Measurements from ENCODE around the gene IGFBPL1.
"Not testable (repeated sequence)": the region's sequence is repeated elsewhere in the genome, so short reads cannot be mapped to it uniquely, and the experiment has no call there.

Gene IGFBPL1

DNA sequence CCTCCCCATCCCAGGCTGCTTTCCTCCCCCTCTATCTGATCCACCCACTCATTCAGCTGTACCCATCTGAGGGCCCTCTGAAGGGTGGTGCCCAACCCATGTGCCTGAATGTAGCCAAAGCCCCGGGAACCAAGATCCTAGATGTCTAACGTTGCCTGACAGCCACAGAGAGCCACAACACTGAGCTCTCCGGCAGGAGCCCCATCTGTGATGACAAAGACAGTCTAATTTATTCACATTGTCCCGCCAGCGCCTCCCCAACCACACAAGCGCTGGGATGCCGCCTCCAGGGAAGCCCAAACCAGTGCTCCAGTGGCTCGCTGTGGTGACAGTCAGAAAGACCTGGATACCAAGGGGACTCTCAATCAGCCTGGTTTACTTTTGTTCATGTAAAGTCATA lies 8.4 kb downstream of the IGFBPL1 start:
- Histone ChIP-seq H3K27me3 (ENCODE audit: control insufficient read depth, insufficient read depth, low read length) (no peaks in the 10 kb centered on the region), H3K4me1 (ENCODE audit: control insufficient read depth, insufficient read depth, low read length) (peaks cover 9% of the 10 kb centered on the region), H3K4me3 (ENCODE audit: low read depth, low read length) (no peak overlapping the region), H3K36me3 (ENCODE audit: control insufficient read depth, insufficient read depth, low read length) (peaks cover 2% of the 10 kb centered on the region; the same call in 1 of the 2 replicates), H3K9me3 (ENCODE audit: control insufficient read depth, insufficient read depth, low read depth, low read length) (no peaks in the 10 kb centered on the region), H3K27ac (ENCODE audit: low read depth, low read length) (no peak overlapping the region), H3K9ac (ENCODE audit: low read length) (no peak overlapping the region)

DNA sequence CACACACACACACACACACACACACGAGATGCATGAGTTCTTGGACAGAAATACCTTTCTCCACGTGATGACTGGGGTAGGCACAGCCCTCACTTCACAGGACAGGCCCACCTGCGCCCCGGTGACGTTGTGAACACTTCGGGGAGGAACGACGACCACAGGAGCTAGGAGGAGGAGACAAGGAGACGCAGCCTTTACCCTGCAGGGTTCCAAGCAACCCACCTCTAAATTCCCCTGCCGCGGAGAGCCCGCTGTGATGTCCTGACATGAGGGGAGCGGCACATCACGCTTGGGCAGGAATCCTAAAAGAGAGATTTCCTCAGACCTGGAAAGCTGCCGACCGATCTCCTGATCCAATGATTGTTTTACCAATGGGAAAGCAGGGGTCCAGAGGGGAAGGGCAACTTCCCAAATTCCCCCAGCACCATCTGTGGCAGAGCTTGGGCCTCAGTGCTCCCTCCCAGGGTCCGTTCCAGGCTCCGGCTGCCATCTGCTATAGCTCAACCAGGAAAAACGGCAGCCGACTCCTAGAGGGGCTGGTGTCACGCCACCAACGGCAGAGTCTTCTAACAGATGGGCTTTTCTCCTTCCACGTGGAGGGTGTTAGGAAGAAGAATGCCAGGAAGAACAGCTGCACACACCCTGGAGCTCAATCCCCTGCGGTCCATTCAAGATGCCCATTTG lies 10.1 kb downstream of the IGFBPL1 start:
- no peak overlapping the region for H3K27ac ChIP-seq (ENCODE audit: low read depth, low read length)
- H3K9me3 ChIP-seq (ENCODE audit: control insufficient read depth, insufficient read depth, low read depth, low read length), result no peaks in the 10 kb centered on the region
- H3K9ac ChIP-seq (ENCODE audit: low read length), result no peak overlapping the region
- peaks cover 5% of the 10 kb centered on the region; the same call in 1 of the 2 replicates for H3K36me3 ChIP-seq (ENCODE audit: control insufficient read depth, insufficient read depth, low read length)
- H3K4me3 ChIP-seq (ENCODE audit: low read depth, low read length), result no peak overlapping the region
- H3K4me1 ChIP-seq (ENCODE audit: control insufficient read depth, insufficient read depth, low read length), result peaks cover 6% of the 10 kb centered on the region
- no peaks in the 10 kb centered on the region for H3K27me3 ChIP-seq (ENCODE audit: control insufficient read depth, insufficient read depth, low read length)

DNA sequence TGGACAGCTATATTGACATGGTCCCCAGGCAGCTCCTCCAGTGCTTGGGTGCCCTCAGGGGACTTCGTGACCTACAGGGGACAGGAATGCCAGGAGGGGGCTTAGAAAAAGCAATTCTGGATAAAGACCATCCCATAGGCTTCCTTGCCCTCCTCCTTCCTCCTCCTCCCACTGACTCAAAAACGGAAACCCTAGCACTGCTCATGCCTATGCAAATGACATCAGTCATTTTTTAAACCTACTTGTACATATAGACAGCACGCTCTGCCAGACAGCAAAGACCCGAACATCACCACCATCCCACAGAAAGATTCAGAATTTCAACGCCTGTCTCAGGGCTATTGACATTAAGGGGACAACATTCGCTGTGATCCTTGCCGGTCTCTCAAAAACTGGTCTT lies 11.0 kb downstream of the IGFBPL1 start:
- H3K9me3 ChIP-seq (ENCODE audit: control insufficient read depth, insufficient read depth, low read depth, low read length), result no peaks in the 10 kb centered on the region

DNA sequence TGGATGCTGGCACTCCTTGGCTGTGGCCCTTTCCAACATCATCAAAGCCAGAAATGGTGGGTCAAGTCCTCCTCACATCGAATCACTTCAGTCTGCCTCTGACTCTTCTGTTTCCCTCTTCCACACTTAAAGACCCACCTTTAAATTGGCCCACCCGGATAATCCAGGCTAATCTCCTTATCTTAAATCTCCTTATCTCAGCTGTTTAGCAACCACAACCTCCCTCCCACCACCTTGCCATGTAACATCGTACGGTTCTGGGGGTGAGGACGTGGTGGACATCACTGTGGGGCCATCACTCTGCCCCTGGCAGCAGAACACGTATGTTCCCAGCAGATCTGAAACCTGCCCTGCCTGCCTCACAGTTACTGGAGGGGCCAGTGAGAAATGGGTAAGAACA lies 11.5 kb downstream of the IGFBPL1 start:
- Histone ChIP-seq H3K9ac (ENCODE audit: low read length) (no peak overlapping the region), H3K27ac (ENCODE audit: low read depth, low read length) (no peak overlapping the region), H3K4me1 (ENCODE audit: control insufficient read depth, insufficient read depth, low read length) (no peaks in the 10 kb centered on the region; the same call in 1 of the 2 replicates), H3K4me3 (ENCODE audit: low read depth, low read length) (no peak overlapping the region), H3K27me3 (ENCODE audit: control insufficient read depth, insufficient read depth, low read length) (no peaks in the 10 kb centered on the region), H3K9me3 (ENCODE audit: control insufficient read depth, insufficient read depth, low read depth, low read length) (no peaks in the 10 kb centered on the region), H3K36me3 (ENCODE audit: control insufficient read depth, insufficient read depth, low read length) (peaks cover 5% of the 10 kb centered on the region; the same call in 1 of the 2 replicates)

More for the DNA sequence above, 11.0 kb downstream of the IGFBPL1 start:
- Histone ChIP-seq H3K4me1 (ENCODE audit: control insufficient read depth, insufficient read depth, low read length) (no peaks in the 10 kb centered on the region; the same call in 1 of the 2 replicates), H3K36me3 (ENCODE audit: control insufficient read depth, insufficient read depth, low read length) (peaks cover 5% of the 10 kb centered on the region; the same call in 1 of the 2 replicates), H3K9ac (ENCODE audit: low read length) (no peak overlapping the region), H3K27ac (ENCODE audit: low read depth, low read length) (no peak overlapping the region), H3K4me3 (ENCODE audit: low read depth, low read length) (no peak overlapping the region), H3K27me3 (ENCODE audit: control insufficient read depth, insufficient read depth, low read length) (no peaks in the 10 kb centered on the region)

DNA sequence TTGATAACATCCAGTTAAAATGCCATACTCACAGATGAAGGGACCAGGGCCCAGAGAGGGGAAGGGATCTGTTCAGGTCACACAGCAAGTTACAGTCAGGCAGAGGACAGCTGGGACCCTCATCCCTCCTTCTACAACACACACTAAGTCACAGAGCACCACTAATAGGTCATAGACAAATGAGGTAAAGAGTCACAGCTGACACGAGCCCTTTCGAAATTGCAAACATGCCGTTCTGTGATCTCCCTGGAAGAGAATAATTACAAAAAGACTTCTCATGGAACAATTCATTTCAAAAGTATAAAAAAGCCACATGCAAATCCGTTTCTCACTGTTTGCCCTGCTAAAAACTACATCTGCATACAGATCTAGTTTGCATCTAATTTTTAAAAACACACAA lies 15.5 kb downstream of the IGFBPL1 start:
- Histone ChIP-seq H3K9me3 (ENCODE audit: control insufficient read depth, insufficient read depth, low read depth, low read length) (no peaks in the 10 kb centered on the region), H3K27ac (ENCODE audit: low read depth, low read length) (no peak overlapping the region), H3K9ac (ENCODE audit: low read length) (no peak overlapping the region), H3K36me3 (ENCODE audit: control insufficient read depth, insufficient read depth, low read length) (peaks cover 5% of the 10 kb centered on the region; the same call in 1 of the 2 replicates), H3K4me3 (ENCODE audit: low read depth, low read length) (no peak overlapping the region), H3K4me1 (ENCODE audit: control insufficient read depth, insufficient read depth, low read length) (no peaks in the 10 kb centered on the region), H3K27me3 (ENCODE audit: control insufficient read depth, insufficient read depth, low read length) (no peaks in the 10 kb centered on the region; the same call in 1 of the 2 replicates)

DNA sequence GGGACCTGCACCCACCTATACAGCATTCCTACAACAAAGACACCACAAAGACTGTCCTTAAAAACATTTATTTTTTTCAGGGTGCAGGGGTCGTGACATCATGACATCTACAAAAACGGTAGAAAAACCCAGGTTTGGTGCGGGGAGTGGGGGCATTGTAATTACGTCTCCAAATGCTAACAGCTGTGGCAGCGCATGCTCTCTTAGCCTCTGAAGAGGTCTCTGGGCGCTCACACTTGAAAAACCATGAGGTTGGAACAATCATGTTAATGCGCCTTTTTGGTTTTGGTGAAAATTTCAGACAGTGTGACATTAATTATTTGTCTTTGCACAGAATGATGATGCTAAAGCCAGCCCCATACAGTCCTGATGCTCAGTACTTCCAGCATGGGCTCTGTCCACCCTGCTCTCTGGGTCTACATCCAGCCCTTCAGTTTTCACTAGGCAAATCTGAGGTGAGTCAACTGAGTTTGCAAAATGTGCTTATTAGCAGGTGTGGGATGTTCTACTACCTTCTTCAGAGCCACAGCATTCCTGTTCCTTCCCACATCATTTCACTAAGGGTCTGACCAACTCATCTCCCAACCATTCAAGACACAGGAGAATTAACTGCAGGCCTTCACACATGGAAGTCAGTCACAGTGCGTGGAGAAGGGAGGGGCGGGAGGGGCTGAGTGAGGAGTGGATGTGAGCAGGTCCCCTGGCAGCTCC lies 17.6 kb downstream of the IGFBPL1 start:
- Histone ChIP-seq H3K4me1 (ENCODE audit: control insufficient read depth, insufficient read depth, low read length) (no peaks in the 10 kb centered on the region), H3K36me3 (ENCODE audit: control insufficient read depth, insufficient read depth, low read length) (peaks cover 5% of the 10 kb centered on the region; the same call in 1 of the 2 replicates), H3K4me3 (ENCODE audit: low read depth, low read length) (no peak overlapping the region), H3K9ac (ENCODE audit: low read length) (no peak overlapping the region), H3K27ac (ENCODE audit: low read depth, low read length) (no peak overlapping the region), H3K27me3 (ENCODE audit: control insufficient read depth, insufficient read depth, low read length) (no peaks in the 10 kb centered on the region; the same call in 1 of the 2 replicates), H3K9me3 (ENCODE audit: control insufficient read depth, insufficient read depth, low read depth, low read length) (no peaks in the 10 kb centered on the region)

DNA sequence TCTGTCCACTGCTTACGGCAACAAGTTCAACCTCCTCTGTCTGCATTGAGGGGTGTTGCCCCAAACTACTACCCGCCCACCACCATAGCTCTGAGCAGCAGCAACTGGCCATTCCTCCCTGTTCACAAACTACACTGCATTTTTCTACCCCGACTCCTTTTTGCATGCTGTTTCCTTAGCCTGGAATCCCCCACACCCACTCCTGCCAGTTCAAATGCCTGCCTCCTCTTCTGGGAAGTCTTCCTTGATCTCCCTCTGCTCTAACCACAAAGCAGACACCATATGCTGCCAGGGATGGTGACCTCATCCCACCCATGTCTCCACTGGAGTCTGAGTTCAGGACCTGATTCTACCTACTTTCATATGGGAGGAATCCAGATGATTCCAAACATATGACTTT lies 18.5 kb downstream of the IGFBPL1 start:
- Histone ChIP-seq H3K4me3 (ENCODE audit: low read depth, low read length) (no peak overlapping the region), H3K27me3 (ENCODE audit: control insufficient read depth, insufficient read depth, low read length) (no peaks in the 10 kb centered on the region; the same call in 1 of the 2 replicates), H3K4me1 (ENCODE audit: control insufficient read depth, insufficient read depth, low read length) (no peaks in the 10 kb centered on the region), H3K36me3 (ENCODE audit: control insufficient read depth, insufficient read depth, low read length) (peaks cover 2% of the 10 kb centered on the region; the same call in 1 of the 2 replicates), H3K9me3 (ENCODE audit: control insufficient read depth, insufficient read depth, low read depth, low read length) (no peaks in the 10 kb centered on the region), H3K27ac (ENCODE audit: low read depth, low read length) (no peak overlapping the region), H3K9ac (ENCODE audit: low read length) (no peak overlapping the region)

DNA sequence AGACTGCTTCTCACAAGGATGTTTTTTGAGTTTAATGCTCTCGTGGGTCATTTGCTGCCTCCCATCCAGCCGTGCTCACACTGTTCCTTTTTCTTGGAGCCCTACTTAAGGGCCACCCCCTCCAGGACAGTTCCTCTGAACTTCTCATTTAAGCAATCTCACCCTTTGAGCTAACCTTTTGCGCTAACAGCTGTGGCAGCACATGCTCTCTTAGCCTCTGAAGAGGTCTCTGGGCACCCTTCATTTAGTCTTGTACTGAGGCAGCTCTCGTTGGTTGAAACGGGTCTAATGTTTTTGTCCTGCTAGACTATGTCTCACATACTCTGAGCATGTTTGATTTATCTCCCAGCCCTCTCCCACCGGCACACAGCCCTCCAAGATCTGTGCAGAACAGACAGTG lies 19.9 kb downstream of the IGFBPL1 start:
- Histone ChIP-seq H3K27me3 (ENCODE audit: control insufficient read depth, insufficient read depth, low read length) (no peaks in the 10 kb centered on the region; the same call in 1 of the 2 replicates), H3K4me3 (ENCODE audit: low read depth, low read length) (no peak overlapping the region), H3K9me3 (ENCODE audit: control insufficient read depth, insufficient read depth, low read depth, low read length) (no peaks in the 10 kb centered on the region), H3K36me3 (ENCODE audit: control insufficient read depth, insufficient read depth, low read length) (no peaks in the 10 kb centered on the region), H3K9ac (ENCODE audit: low read length) (no peak overlapping the region), H3K27ac (ENCODE audit: low read depth, low read length) (no peak overlapping the region), H3K4me1 (ENCODE audit: control insufficient read depth, insufficient read depth, low read length) (no peaks in the 10 kb centered on the region)

DNA sequence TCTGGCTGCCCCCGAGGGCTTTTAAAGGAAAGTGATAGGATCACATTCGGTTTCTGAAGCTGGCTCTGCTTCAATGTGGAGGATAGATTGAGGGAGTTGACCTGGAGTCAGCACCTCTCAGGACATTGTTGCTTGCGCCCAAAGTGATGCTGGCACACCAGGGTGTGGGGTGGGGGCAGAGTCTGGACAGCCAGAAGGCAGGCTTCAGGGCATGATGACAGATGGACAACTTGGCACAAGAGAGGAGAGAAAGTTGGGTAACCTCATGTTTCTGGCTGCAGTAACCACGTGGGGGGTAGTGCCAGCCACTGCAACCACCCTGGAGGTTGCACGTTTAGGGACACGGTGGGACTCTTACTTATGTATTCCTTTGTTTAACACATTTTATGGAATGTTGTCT lies 22.3 kb downstream of the IGFBPL1 start:
- Histone ChIP-seq H3K4me3 (ENCODE audit: low read depth, low read length) (no peak overlapping the region), H3K4me1 (ENCODE audit: control insufficient read depth, insufficient read depth, low read length) (no peaks in the 10 kb centered on the region), H3K27me3 (ENCODE audit: control insufficient read depth, insufficient read depth, low read length) (no peaks in the 10 kb centered on the region; the same call in 1 of the 2 replicates), H3K27ac (ENCODE audit: low read depth, low read length) (no peak overlapping the region), H3K9ac (ENCODE audit: low read length) (no peak overlapping the region), H3K36me3 (ENCODE audit: control insufficient read depth, insufficient read depth, low read length) (peaks cover 15% of the 10 kb centered on the region), H3K9me3 (ENCODE audit: control insufficient read depth, insufficient read depth, low read depth, low read length) (no peaks in the 10 kb centered on the region)

DNA sequence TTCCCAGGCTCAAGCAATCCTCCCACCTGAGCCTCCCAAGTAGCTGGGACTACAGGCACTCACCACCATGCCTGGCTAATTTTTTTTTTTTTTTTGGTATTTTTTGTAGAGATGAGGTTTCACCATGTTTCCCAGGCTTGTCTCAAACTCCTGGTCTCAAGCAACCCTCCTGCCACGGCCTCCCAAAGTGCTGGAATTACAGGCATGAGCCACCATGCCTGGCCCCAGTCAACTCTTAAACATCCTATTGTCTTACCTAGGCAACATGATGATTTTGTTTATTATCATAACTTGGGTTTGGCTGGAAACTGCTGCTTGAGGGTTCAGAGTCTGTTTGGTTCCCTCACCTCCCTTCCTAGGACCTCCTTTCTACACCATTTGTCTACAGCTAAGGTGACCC lies 25.1 kb downstream of the IGFBPL1 start:
- H3K36me3 ChIP-seq (ENCODE audit: control insufficient read depth, insufficient read depth, low read length), result peaks cover 35% of the 10 kb centered on the region
- H3K27ac ChIP-seq (ENCODE audit: low read depth, low read length); H3K9ac ChIP-seq (ENCODE audit: low read length); H3K4me1 ChIP-seq (ENCODE audit: control insufficient read depth, insufficient read depth, low read length); H3K9me3 ChIP-seq (ENCODE audit: control insufficient read depth, insufficient read depth, low read depth, low read length); H3K27me3 ChIP-seq (ENCODE audit: control insufficient read depth, insufficient read depth, low read length); H3K4me3 ChIP-seq (ENCODE audit: low read depth, low read length): not testable (repeated sequence)

DNA sequence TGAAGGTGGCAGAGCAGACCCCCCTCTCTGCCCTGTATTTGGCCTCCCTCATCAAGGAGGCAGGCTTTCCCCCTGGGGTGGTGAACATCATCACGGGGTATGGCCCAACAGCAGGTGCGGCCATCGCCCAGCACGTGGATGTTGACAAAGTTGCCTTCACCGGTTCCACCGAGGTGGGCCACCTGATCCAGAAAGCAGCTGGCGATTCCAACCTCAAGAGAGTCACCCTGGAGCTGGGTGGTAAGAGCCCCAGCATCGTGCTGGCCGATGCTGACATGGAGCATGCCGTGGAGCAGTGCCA lies 27.9 kb downstream of the IGFBPL1 start:
- no peak overlapping the region for H3K9ac ChIP-seq (ENCODE audit: low read length)
- no peak overlapping the region for H3K27ac ChIP-seq (ENCODE audit: low read depth, low read length)
- peaks cover 4% of the 10 kb centered on the region for H3K27me3 ChIP-seq (ENCODE audit: control insufficient read depth, insufficient read depth, low read length)
- no peaks in the 10 kb centered on the region for H3K9me3 ChIP-seq (ENCODE audit: control insufficient read depth, insufficient read depth, low read depth, low read length)
- H3K36me3 ChIP-seq (ENCODE audit: control insufficient read depth, insufficient read depth, low read length), result peaks cover 35% of the 10 kb centered on the region
- H3K4me3 ChIP-seq (ENCODE audit: low read depth, low read length), result no peak overlapping the region
- peaks cover 9% of the 10 kb centered on the region for H3K4me1 ChIP-seq (ENCODE audit: control insufficient read depth, insufficient read depth, low read length)
